KMS-11 (cell line): Measurements from ENCODE around the gene ZNF593.

ENCODE experiments used
- H2AFZ ChIP-seq: fragments of 200-600 bp; sonication (generic); 2 replicates; pipeline ENCODE4 v1.6.1; 2016; ENCODE audit warnings: antibody characterized with exemption, mixed run types, low read depth
- H3K27ac ChIP-seq: fragments of 200-600 bp; sonication (generic); 2 replicates; pipeline ENCODE4 v1.6.1; 2016; ENCODE audit warnings: mild to moderate bottlenecking, mixed run types
- H3K27me3 ChIP-seq: fragments of 200-600 bp; sonication (generic); 2 replicates; pipeline ENCODE4 v1.6.1; 2017; ENCODE audit warnings: mild to moderate bottlenecking, low read depth, mixed run types, moderate library complexity; ENCODE audit not compliant: insufficient read depth
- H3K36me3 ChIP-seq: fragments of 200-600 bp; sonication (generic); 2 replicates; pipeline ENCODE4 v1.6.1; 2017; ENCODE audit warnings: mild to moderate bottlenecking, mixed run types; ENCODE audit not compliant: insufficient read depth
- H3K4me1 ChIP-seq: fragments of 200-600 bp; sonication (generic); 2 replicates; pipeline ENCODE4 v1.6.1; 2016; ENCODE audit warnings: mild to moderate bottlenecking, low read depth, mixed run types; ENCODE audit not compliant: poor library complexity, severe bottlenecking
- H3K4me2 ChIP-seq: fragments of 200-600 bp; sonication (generic); 2 replicates; pipeline ENCODE4 v1.7.0; 2016; ENCODE audit warnings: mild to moderate bottlenecking, mixed run types
- H3K4me3 ChIP-seq: fragments of 200-600 bp; sonication (generic); IDR thresholded peaks from 2 replicates; pipeline ENCODE4 v1.6.1; 2017; ENCODE audit warnings: low read depth, low read length, mixed read lengths; ENCODE audit not compliant: insufficient read depth
- H3K79me2 ChIP-seq: fragments of 200-600 bp; sonication (generic); 2 replicates; pipeline ENCODE4 v1.6.1; 2016; ENCODE audit warnings: low read depth, mixed run types; ENCODE audit not compliant: insufficient read depth
- H3K9ac ChIP-seq: fragments of 200-600 bp; sonication (generic); 2 replicates; pipeline ENCODE4 v1.6.1; 2016; ENCODE audit warnings: mild to moderate bottlenecking, mixed run types
- H4K20me1 ChIP-seq: fragments of 200-600 bp; sonication (generic); 2 replicates; pipeline ENCODE4 v1.6.1; 2016; ENCODE audit warnings: mild to moderate bottlenecking, mixed run types; ENCODE audit not compliant: insufficient read depth
- CTCF ChIP-seq: fragments of 200-600 bp; sonication (generic); conservative IDR thresholded peaks from 2 replicates; pipeline ENCODE4 v1.6.1; 2017; ENCODE audit warnings: low read depth, mild to moderate bottlenecking, antibody characterized with exemption, low read length, moderate library complexity, mixed read lengths

The ZNF593 gene

GRCh38 chr1:26145041-26145959 is 24.4 kb upstream of the ZNF593 start:
- Histone ChIP-seq H3K79me2 (no peaks in the 10 kb centered on the region), H3K4me3 (no peak overlapping the region), H3K27me3 (no peaks in the 10 kb centered on the region), H3K27ac (no peak overlapping the region), H4K20me1 (no peaks in the 10 kb centered on the region), H2AFZ (0 out of 2 replicates have a peak overlapping the region, but pooled peaks have one; percentile 16), H3K9ac (no peak overlapping the region), H3K36me3 (no peaks in the 10 kb centered on the region), H3K4me2 (peak overlapping the region; percentile 27; the same call in 1 of the 2 replicates), H3K4me1 (no peaks in the 10 kb centered on the region)
- TF ChIP-seq CTCF: peak; percentile 80

- no peaks in the 10 kb centered on the region for H3K79me2 ChIP-seq
- no peak overlapping the region for H3K27ac ChIP-seq
- H2AFZ ChIP-seq: no peak overlapping the region
- H3K4me2 ChIP-seq: no peak overlapping the region
- no peak for TF ChIP-seq CTCF
- H3K36me3 ChIP-seq: no peaks in the 10 kb centered on the region
- H3K27me3 ChIP-seq: no peaks in the 10 kb centered on the region
- H3K4me1 ChIP-seq: no peaks in the 10 kb centered on the region
- H3K4me3 ChIP-seq: no peak overlapping the region
- H3K9ac ChIP-seq: no peak overlapping the region
- no peaks in the 10 kb centered on the region for H4K20me1 ChIP-seq
Measured at GRCh38 chr1:26145960-26146294, 23.8 kb upstream of the ZNF593 start.

- H2AFZ ChIP-seq: no peak overlapping the region
- H3K79me2 ChIP-seq: no peaks in the 10 kb centered on the region
- no peak for TF ChIP-seq CTCF
- H3K9ac ChIP-seq: no peak overlapping the region
- no peak overlapping the region for H3K4me3 ChIP-seq
- no peaks in the 10 kb centered on the region for H3K4me1 ChIP-seq
- H3K27me3 ChIP-seq: no peaks in the 10 kb centered on the region
- H4K20me1 ChIP-seq: no peaks in the 10 kb centered on the region
- H3K36me3 ChIP-seq: no peaks in the 10 kb centered on the region
- H3K4me2 ChIP-seq: no peak overlapping the region
- H3K27ac ChIP-seq: no peak overlapping the region
Measured at GRCh38 chr1:26148887-26149286, 20.8 kb upstream of the ZNF593 start.

GRCh38 chr1:26153966-26154532 is 15.7 kb upstream of the ZNF593 start:
- no peak overlapping the region for H3K9ac ChIP-seq
- no peaks in the 10 kb centered on the region for H3K4me1 ChIP-seq
- no peak overlapping the region for H3K4me2 ChIP-seq
- H3K27ac ChIP-seq: no peak overlapping the region
- TF ChIP-seq CTCF: no peak
- H3K79me2 ChIP-seq: no peaks in the 10 kb centered on the region
- no peak overlapping the region for H3K4me3 ChIP-seq
- peaks cover 7% of the 10 kb centered on the region; the same call in 1 of the 2 replicates for H3K27me3 ChIP-seq
- no peak overlapping the region for H2AFZ ChIP-seq
- H4K20me1 ChIP-seq: no peaks in the 10 kb centered on the region
- H3K36me3 ChIP-seq: no peaks in the 10 kb centered on the region
